IMR-90 (cell line): ENCODE measurements around the gene MALT1. TPM values are rescaled to one million over a fixed set of nuclear protein-coding genes. Genes with fewer than 3 reads are reported as not detected.
A peak's percentile ranks its signal among the peaks of the same experiment; 100 is the strongest.

Experiments
- ATAC-seq: fragments of 200-7000 bp; cut with Tn5 transposase; 2 replicates; pipeline ENCODE4 v1.9.1; 2020; ENCODE audit warnings: low read depth, mild to moderate bottlenecking, moderate library complexity
- BruUV-seq: library from RNA; stranded (reverse); fragments of 400-500 nt; replicated peaks from 2 replicates; lab custom pipeline; 2021; lab: Mats Ljungman, UMichigan
- CTCF ChIA-PET: fragments of 300-600 bp; formaldehyde crosslinking; extraction: SDS; loops from one replicate; lab custom pipeline; 2021; ENCODE audit warnings: antibody characterized with exemption; lab: Yijun Ruan, JAX
- POLR2A ChIA-PET: fragments of 300-600 bp; sonication (Branson Sonifier 250); formaldehyde crosslinking; loops from one replicate; lab custom pipeline; 2022; ENCODE audit warnings: antibody characterized with exemption; ENCODE audit not compliant: unreplicated experiment; lab: Charles Lee
- DNase-seq: peaks from one replicate; pipeline ENCODE4 v3.0.0; 2013
- H2AFZ ChIP-seq: replicated peaks from 2 replicates; pipeline ENCODE3; 2013; ENCODE audit warnings: low read length, mild to moderate bottlenecking; ENCODE audit not compliant: poor library complexity
- H2AK5ac ChIP-seq: 2 replicates; pipeline ENCODE4 v1.6.1; 2013; ENCODE audit warnings: low read depth, low read length, inconsistent platforms
- H2AK9ac ChIP-seq: replicated peaks from 2 replicates; pipeline ENCODE3; 2013; ENCODE audit warnings: mild to moderate bottlenecking, low read depth, low read length, moderate library complexity; ENCODE audit not compliant: poor library complexity
- H2BK120ac ChIP-seq: 2 replicates; pipeline ENCODE4 v1.6.1; 2013; ENCODE audit warnings: low read depth, low read length, inconsistent platforms
- H2BK15ac ChIP-seq: 3 replicates; pipeline ENCODE4 v1.6.1; 2013; ENCODE audit warnings: low read depth, low read length, inconsistent platforms
- H2BK20ac ChIP-seq: 2 replicates; pipeline ENCODE4 v1.6.1; 2013; ENCODE audit warnings: low read depth, mild to moderate bottlenecking, inconsistent platforms, low read length, moderate library complexity
- H2BK5ac ChIP-seq: 2 replicates; pipeline ENCODE4 v1.6.1; 2013; ENCODE audit warnings: mild to moderate bottlenecking, low read depth, low read length, inconsistent platforms; ENCODE audit not compliant: poor library complexity, severe bottlenecking
- H3K14ac ChIP-seq: replicated peaks from 2 replicates; pipeline ENCODE4 v1.6.1; 2013; ENCODE audit warnings: low read depth, low read length, inconsistent platforms
- H3K18ac ChIP-seq: 2 replicates; pipeline ENCODE4 v1.6.1; 2013; ENCODE audit warnings: low read depth, low read length, control low read depth
- H3K23ac ChIP-seq: 2 replicates; pipeline ENCODE4 v1.6.1; 2013; ENCODE audit warnings: low read depth, low read length, inconsistent platforms
- H3K27ac ChIP-seq: 2 replicates; pipeline ENCODE4 v1.5.1; 2013; ENCODE audit warnings: mild to moderate bottlenecking, control low read depth, low read length; ENCODE audit not compliant: insufficient read depth
- H3K27me3 ChIP-seq: 2 replicates; pipeline ENCODE4 v1.6.1; 2013; ENCODE audit warnings: low read length; ENCODE audit not compliant: control insufficient read depth, insufficient read depth
- H3K36me3 ChIP-seq: 2 replicates; pipeline ENCODE4 v1.6.1; 2013; ENCODE audit warnings: low read length, mixed read lengths; ENCODE audit not compliant: control insufficient read depth, insufficient read depth
- H3K4ac ChIP-seq: 2 replicates; pipeline ENCODE4 v1.6.1; 2013; ENCODE audit warnings: low read depth, low read length, inconsistent platforms
- H3K4me1 ChIP-seq: 2 replicates; pipeline ENCODE4 v1.6.1; 2013; ENCODE audit warnings: low read length, mixed read lengths; ENCODE audit not compliant: control insufficient read depth, insufficient read depth
- H3K4me2 ChIP-seq: 2 replicates; pipeline ENCODE4 v1.6.1; 2013; ENCODE audit warnings: low read depth, mild to moderate bottlenecking, control low read depth, low read length, moderate library complexity
- H3K4me3 ChIP-seq: 2 replicates; pipeline ENCODE4 v1.5.1; 2013; ENCODE audit warnings: low read depth, mild to moderate bottlenecking, control low read depth, low read length, moderate library complexity; ENCODE audit not compliant: insufficient read depth
- H3K56ac ChIP-seq: 2 replicates; pipeline ENCODE4 v1.6.1; 2013; ENCODE audit warnings: low read length, inconsistent platforms; ENCODE audit not compliant: insufficient read depth; ENCODE audit errors: extremely low read depth
- H3K79me1 ChIP-seq, 2 experiments: 2 replicates each; pipeline ENCODE4 v1.6.1; 2013; ENCODE audit warnings: low read length in 2 of 2, inconsistent platforms in 1 of 2, low read depth in 1 of 2
- H3K9ac ChIP-seq: 2 replicates; pipeline ENCODE4 v1.6.1; 2013; ENCODE audit warnings: low read depth, low read length, control low read depth
- H3K9me1 ChIP-seq: 2 replicates; pipeline ENCODE4 v1.6.1; 2013; ENCODE audit warnings: low read length, inconsistent platforms; ENCODE audit not compliant: insufficient read depth
- H3K9me3 ChIP-seq: 2 replicates; pipeline ENCODE4 v1.6.1; 2013; ENCODE audit warnings: low read length; ENCODE audit not compliant: control insufficient read depth, insufficient read depth
- H4K20me1 ChIP-seq: 2 replicates; pipeline ENCODE4 v1.6.1; 2013; ENCODE audit warnings: low read length, inconsistent platforms; ENCODE audit not compliant: insufficient read depth
- H4K5ac ChIP-seq: 2 replicates; pipeline ENCODE4 v1.6.1; 2013; ENCODE audit warnings: mild to moderate bottlenecking, low read depth, low read length, control low read depth
- H4K8ac ChIP-seq, 2 experiments: 2 replicates each; pipeline ENCODE4 v1.6.1; 2013; ENCODE audit warnings: low read depth in 2 of 2, low read length in 2 of 2, control low read depth in 1 of 2, inconsistent platforms in 1 of 2
- H4K91ac ChIP-seq: 2 replicates; pipeline ENCODE4 v1.6.1; 2013; ENCODE audit warnings: low read depth, low read length, inconsistent platforms; ENCODE audit not compliant: insufficient read depth
- MAFK ChIP-seq: IDR thresholded peaks from 2 replicates; pipeline ENCODE4 v1.6.1; 2012; ENCODE audit warnings: low read depth, low read length, improper control_type of control experiment
- MAZ ChIP-seq: IDR thresholded peaks from 2 replicates; pipeline ENCODE4 v1.6.1; 2012; ENCODE audit warnings: low read depth, mild to moderate bottlenecking, low read length, improper control_type of control experiment, moderate library complexity, borderline replicate concordance
- RAD21 ChIP-seq: IDR thresholded peaks from 2 replicates; pipeline ENCODE4 v1.6.1; 2012; ENCODE audit warnings: low read length, improper control_type of control experiment
- WGBS, 2 experiments: methylation state at CpG; one replicate each; pipeline versions ENCODE4 v1.1.5 to v1.1.7; 2013; ENCODE audit warnings: missing lambda C conversion rate in 2 of 2; ENCODE audit not compliant: insufficient read length in 1 of 2; ENCODE audit errors: extremely low coverage in 2 of 2; 5-methylcytosine and 5-hydroxymethylcytosine counted together
- dilution Hi-C: fragments of 300-500 bp; cut with HindIII; formaldehyde crosslinking; loops from one replicate; pipeline ENCODE4 v1.14.3; 2018; ENCODE audit warnings: low sequenced_read_pairs; ENCODE audit not compliant: unreplicated experiment
- in situ Hi-C: fragments of 300-500 bp; cut with MboI; formaldehyde crosslinking; loops from 3 replicates; pipeline ENCODE4 v1.14.3; 2019; ENCODE audit warnings: low sequenced_read_pairs, inconsistent platforms, mixed read lengths
- intact Hi-C: fragments of 100-400 bp; cut with micrococcal nuclease; formaldehyde crosslinking; loops from 2 replicates; pipeline ENCODE4 v1.10.0; 2022
- polyA plus RNA-seq, 3 experiments: library from polyadenylated mRNA; depleted of rRNA; stranded (reverse); fragments of >200 nt; gene quantifications; 2 replicates each; pipeline ENCODE4 v1.2.3, GENCODE V29; 2012; ENCODE audit warnings: low replicate concordance in 1 of 3
- total RNA-seq: library from RNA; depleted of rRNA; stranded (reverse); fragments of >200 nt; gene quantifications from 2 replicates; pipeline ENCODE4 v1.2.3, GENCODE V29; 2012

Gene MALT1
- total and polyA plus RNA-seq, 2 of the 4 experiments (the other 2 are of a cell fraction) = 8.3 to 25.3 TPM

DNA sequence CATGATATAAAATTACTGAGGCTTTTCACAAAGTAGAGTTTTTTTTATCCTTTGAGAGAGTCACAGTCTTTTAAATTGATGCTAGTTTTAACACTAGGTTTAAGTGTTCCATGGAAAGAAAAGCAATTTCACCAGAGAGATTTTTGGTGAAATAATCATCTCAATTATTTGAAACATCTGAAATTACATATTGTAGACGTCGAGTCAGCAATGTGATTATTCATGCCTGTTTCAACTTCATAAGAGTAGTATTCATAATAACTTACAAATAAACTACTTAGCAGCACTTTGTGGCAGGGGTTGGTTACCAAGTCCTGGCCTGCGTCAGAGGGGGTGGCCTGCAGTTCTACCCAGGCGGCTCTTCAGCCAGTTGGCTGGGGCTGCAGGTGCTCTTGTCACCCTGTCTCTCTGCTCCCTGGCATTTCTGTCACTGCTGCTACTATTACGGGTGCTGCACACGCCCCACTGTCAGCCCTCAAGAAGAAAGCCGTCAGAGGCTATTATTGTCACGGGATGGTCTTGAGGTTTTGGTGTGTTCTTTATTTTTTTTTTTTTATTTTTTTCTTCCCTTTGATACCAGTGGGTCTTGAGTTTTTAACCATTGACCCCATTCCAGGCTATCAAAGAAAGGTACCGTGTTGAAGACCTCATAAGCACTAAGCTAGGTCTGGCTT lies 50.4 kb downstream of the MALT1 start:
- dilution Hi-C loops = no loop called here
- H3K4ac ChIP-seq = no peak overlapping the region
- CTCF ChIA-PET = no interaction called here

More for the DNA sequence above, 50.4 kb downstream of the MALT1 start:
- ATAC-seq (no peak), DNase-seq (peak; percentile 28)
- H3K4me2 ChIP-seq = no peak overlapping the region
- H3K23ac ChIP-seq = no peak overlapping the region
- 0 out of 2 replicates have a peak, but pooled peaks cover 2% of the 10 kb centered on the region for H3K4me1 ChIP-seq
- peaks cover 2 to 10% of the 10 kb centered on the region in 2 experiments; a peak in 2 of 4 replicates for H3K79me1 ChIP-seq
- peaks cover 5% of the 10 kb centered on the region for H3K9me1 ChIP-seq
- H3K56ac ChIP-seq = no peak overlapping the region
- no peak overlapping the region for H3K27ac ChIP-seq
- H2AK9ac ChIP-seq = no peak overlapping the region
- H2AFZ ChIP-seq = no peak overlapping the region
- no peak overlapping the region for H3K14ac ChIP-seq
- POLR2A ChIA-PET = no interaction called here
- H2BK5ac ChIP-seq = no peak overlapping the region
- in situ Hi-C loops = no loop called here
- intact Hi-C loops = no loop called here
- no peak overlapping the region for H2BK15ac ChIP-seq
- H4K20me1 ChIP-seq = 0 out of 2 replicates have a peak, but pooled peaks cover 3% of the 10 kb centered on the region
- H3K36me3 ChIP-seq = peaks cover 2% of the 10 kb centered on the region; the same call in 1 of the 2 replicates
- no peak overlapping the region for H2AK5ac ChIP-seq
- H2BK20ac ChIP-seq = no peak overlapping the region
- no peak overlapping the region for H4K91ac ChIP-seq
- H3K18ac ChIP-seq = no peak overlapping the region
- 40% methylated on average over 1 of the region's 9 CpGs; no CpG with 5 or more reads in 1 of the 2 experiments for WGBS, 2 experiments
- H3K9ac ChIP-seq = no peak overlapping the region
- no peaks in the 10 kb centered on the region for H3K27me3 ChIP-seq
- no peak for TF ChIP-seq RAD21
- 0 out of 2 replicates have a peak, but pooled peaks have one; percentile 26 for TF ChIP-seq MAFK
- no peak for TF ChIP-seq MAZ
- H3K9me3 ChIP-seq = no peaks in the 10 kb centered on the region
- no peak overlapping the region for H3K4me3 ChIP-seq
- no peak overlapping the region for H4K8ac ChIP-seq
- no peak overlapping the region for H4K5ac ChIP-seq
- no peak overlapping the region for H2BK120ac ChIP-seq
- no TSS peak for BruUV-seq
